Pulmonary artery endothelial cell (primary cell): ENCODE data around the gene INHBC. TPM values are rescaled to one million over a fixed set of nuclear protein-coding genes. Genes with fewer than 3 reads are reported as not detected.

Experiments used
- DNase-seq: peaks from one replicate; pipeline ENCODE4 v3.0.0-alpha.2; 2011; ENCODE audit warnings: low read depth, low spot score
- total RNA-seq: library from RNA; depleted of rRNA; stranded (reverse); fragments of >200 nt; gene quantifications from 2 replicates; pipeline ENCODE4 v1.2.3, GENCODE V29; 2014

The INHBC gene
- total RNA-seq, 1 donor from 2014 or later: not detected

DNA sequence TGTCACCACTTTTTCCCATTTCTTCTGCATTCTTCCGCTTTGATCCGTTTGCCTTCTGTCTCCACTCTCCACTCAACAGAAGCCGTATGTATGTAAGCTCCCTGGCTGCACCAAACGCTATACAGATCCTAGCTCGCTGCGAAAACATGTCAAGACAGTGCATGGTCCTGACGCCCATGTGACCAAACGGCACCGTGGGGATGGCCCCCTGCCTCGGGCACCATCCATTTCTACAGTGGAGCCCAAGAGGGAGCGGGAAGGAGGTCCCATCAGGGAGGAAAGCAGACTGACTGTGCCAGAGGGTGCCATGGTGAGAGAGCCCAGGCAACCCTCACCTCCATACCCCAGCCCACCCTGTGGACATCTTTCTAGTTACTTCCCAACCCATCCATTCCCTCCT is 33.3 kb downstream of the INHBC start:
- DNase-seq: no peak

DNA sequence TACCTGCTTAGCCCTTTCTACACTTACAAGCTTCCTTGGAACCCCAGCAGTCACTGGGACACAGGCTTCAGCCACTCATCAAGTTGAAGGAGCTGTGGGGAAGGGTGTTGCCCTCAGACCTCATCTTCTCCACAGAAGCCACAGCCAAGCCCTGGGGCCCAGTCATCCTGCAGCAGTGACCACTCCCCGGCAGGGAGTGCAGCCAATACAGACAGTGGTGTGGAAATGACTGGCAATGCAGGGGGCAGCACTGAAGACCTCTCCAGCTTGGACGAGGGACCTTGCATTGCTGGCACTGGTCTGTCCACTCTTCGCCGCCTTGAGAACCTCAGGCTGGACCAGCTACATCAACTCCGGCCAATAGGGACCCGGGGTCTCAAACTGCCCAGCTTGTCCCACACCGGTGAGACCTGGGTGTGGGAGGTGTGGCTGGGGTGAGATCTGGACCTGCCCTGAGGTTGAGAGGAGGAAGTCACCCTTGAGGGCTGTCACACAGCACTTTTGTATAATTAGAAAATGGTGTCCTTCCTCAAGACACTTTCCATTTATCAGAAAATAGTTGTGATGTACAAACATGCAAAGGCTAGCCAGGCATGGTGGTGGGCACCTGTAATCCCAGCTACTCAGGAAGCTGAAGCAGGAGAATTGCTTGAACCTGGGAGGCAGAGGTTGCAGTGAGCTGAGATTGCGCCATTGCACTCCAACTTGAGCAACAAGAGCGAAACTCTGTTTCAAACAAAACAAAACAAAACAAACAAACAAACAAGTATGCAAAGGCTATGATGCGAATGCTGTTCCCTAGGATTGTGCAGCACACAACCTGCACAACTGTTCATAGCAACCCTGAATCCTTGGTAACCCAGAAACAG is 34.9 kb downstream of the INHBC start:
- DNase-seq: no peak

DNA sequence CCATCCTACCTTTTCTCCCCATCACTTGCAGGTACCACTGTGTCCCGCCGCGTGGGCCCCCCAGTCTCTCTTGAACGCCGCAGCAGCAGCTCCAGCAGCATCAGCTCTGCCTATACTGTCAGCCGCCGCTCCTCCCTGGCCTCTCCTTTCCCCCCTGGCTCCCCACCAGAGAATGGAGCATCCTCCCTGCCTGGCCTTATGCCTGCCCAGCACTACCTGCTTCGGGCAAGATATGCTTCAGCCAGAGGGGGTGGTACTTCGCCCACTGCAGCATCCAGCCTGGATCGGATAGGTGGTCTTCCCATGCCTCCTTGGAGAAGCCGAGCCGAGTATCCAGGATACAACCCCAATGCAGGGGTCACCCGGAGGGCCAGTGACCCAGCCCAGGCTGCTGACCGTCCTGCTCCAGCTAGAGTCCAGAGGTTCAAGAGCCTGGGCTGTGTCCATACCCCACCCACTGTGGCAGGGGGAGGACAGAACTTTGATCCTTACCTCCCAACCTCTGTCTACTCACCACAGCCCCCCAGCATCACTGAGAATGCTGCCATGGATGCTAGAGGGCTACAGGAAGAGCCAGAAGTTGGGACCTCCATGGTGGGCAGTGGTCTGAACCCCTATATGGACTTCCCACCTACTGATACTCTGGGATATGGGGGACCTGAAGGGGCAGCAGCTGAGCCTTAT is 35.8 kb downstream of the INHBC start:
- no peak for DNase-seq

DNA sequence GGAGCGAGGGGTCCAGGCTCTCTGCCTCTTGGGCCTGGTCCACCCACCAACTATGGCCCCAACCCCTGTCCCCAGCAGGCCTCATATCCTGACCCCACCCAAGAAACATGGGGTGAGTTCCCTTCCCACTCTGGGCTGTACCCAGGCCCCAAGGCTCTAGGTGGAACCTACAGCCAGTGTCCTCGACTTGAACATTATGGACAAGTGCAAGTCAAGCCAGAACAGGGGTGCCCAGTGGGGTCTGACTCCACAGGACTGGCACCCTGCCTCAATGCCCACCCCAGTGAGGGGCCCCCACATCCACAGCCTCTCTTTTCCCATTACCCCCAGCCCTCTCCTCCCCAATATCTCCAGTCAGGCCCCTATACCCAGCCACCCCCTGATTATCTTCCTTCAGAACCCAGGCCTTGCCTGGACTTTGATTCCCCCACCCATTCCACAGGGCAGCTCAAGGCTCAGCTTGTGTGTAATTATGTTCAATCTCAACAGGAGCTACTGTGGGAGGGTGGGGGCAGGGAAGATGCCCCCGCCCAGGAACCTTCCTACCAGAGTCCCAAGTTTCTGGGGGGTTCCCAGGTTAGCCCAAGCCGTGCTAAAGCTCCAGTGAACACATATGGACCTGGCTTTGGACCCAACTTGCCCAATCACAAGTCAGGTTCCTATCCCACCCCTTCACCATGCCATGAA is 36.5 kb downstream of the INHBC start:
- no peak for DNase-seq

DNA sequence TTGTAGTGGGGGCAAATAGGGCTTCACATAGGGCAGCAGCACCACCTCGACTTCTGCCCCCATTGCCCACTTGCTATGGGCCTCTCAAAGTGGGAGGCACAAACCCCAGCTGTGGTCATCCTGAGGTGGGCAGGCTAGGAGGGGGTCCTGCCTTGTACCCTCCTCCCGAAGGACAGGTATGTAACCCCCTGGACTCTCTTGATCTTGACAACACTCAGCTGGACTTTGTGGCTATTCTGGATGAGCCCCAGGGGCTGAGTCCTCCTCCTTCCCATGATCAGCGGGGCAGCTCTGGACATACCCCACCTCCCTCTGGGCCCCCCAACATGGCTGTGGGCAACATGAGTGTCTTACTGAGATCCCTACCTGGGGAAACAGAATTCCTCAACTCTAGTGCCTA is 37.1 kb downstream of the INHBC start:
- no peak for DNase-seq

DNA sequence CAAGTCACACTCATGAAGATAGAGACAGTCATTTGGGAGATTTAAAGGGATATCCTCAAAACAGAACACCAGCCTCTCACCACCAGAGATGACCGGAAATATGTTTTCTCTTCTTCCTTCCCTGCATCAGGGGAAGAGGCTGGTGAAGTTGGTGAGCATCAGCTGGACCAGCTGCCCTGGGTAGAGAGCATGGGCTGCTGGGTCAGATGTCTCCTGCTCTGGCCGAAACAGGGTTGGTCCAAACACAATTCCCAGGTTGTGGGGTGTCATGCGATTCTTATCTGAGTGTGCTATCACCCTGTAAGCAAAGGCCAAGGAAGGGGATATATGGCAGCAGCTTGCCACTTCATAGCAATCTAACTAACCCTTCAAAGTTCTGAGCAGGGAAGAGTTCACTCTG is 37.8 kb downstream of the INHBC start:
- no peak for DNase-seq

DNA sequence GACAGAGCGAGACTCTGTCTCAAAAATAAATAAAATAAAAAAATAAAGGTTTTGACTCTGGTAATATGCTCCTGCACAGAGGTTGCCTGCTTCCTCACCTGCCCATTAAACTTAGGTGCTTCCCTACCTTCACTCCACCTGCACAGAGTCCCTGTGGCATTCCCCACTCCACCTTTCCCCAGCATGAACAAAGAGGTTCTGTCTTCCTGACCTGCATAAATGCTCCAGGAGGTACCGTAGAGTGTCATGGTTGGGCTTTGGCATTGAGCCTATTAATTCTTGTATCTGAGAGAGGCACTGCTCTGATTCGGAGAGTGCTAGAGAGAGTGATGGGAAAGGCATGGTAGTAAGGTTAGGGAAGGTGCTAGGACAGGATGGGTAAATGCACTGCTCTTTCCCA is 38.8 kb downstream of the INHBC start:
- no peak for DNase-seq

DNA sequence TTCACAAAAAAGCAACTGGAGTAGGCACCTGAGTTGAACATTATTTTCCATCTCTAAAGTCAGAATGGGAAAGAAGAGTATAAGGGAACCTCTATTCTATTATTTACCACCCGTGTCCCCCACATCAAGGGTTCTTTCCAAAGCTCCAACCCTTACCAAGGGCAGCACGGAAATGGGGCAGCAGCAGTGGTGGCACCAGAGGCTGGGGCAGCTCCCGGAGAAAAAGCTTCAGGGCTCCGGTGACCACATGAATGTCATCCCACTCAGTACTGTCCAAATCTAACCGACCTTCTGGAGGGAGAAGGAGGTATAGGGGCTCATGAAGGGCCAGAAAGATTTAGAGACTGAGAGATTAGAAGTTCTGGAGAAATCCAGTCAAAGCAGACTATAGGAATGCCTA is 39.3 kb downstream of the INHBC start:
- DNase-seq: no peak

DNA sequence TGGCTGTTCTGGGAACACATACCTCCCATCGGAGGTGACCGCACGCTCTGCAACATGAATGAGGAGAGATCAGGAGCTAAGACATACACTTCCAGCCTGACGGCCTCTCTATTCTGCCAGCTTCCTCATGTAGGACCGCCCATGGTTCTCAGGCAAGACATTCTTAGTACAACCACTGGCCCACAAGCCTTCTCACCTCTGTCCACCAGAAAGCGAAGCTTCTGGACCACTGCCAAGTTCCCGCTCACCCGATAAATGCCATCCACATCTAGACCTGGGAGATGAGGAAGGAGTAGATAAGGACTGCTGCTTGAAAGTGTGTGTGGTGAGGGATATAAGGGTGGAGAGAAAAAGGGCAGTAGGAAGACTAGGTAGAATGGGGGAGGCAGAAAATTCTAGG is 39.8 kb downstream of the INHBC start:
- DNase-seq: no peak

DNA sequence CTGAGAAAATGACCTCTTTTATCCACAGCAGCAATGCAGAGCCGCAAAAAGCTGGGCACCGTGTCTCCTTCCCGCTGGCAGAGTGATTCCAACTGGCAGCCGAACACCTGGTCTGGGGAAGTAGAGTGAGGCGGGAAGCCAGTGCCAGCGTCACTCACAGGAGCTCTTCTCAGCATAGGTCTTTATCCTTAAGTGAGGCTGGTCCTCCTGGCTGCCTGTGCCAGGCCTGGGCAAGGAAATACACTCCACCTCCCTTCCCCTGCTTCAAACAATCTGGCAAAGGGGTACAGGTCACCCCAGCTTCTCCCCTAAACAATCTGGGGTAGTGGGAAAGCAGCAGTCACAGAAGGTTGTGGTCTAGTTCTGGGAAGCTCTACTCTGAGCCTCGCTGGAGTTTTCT is 40.3 kb downstream of the INHBC start:
- no peak for DNase-seq

DNA sequence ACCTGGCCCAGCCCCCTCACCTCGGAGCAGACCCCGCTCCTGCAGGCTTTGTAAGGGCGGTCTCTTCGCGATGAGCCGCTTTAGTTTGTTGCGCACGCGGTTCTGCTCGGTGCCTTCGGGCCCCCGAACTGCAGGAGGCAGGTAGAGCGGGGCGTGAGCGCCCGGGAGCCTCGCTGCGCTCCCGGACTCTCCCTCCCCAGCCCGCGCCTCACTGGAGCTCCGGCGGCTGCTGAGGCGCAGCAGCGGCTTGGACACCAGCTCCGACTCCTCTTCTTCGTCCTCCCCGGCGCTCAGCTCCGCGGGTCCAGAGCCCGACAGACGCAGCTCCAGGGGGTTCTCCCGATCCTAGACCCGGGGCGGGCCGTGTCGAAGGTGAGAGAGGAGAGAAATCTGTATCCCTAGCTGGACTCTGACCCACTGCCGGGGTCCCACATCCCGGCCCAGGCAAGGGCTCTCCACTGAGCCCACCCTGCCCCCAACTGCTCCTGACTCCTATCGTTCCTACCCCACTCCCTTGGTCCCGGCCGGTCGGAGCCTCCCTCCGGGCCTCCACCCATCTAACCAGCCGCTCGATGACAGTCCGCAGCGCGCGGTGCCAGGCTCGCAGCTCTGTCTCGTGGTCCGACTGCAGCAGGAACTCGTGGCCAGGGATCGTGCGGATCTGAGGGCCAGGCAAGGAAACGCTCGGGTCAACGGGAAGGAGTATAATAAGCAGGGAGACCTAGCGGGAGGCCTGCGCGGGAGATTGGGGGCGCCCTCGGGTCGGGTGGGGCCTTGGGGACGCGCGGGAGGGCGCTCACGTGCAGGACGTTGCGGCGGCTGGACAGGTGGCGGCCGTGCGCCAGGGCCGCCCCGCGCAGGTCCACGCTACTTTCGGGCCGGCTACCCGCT is 40.9 kb downstream of the INHBC start:
- no peak for DNase-seq

DNA sequence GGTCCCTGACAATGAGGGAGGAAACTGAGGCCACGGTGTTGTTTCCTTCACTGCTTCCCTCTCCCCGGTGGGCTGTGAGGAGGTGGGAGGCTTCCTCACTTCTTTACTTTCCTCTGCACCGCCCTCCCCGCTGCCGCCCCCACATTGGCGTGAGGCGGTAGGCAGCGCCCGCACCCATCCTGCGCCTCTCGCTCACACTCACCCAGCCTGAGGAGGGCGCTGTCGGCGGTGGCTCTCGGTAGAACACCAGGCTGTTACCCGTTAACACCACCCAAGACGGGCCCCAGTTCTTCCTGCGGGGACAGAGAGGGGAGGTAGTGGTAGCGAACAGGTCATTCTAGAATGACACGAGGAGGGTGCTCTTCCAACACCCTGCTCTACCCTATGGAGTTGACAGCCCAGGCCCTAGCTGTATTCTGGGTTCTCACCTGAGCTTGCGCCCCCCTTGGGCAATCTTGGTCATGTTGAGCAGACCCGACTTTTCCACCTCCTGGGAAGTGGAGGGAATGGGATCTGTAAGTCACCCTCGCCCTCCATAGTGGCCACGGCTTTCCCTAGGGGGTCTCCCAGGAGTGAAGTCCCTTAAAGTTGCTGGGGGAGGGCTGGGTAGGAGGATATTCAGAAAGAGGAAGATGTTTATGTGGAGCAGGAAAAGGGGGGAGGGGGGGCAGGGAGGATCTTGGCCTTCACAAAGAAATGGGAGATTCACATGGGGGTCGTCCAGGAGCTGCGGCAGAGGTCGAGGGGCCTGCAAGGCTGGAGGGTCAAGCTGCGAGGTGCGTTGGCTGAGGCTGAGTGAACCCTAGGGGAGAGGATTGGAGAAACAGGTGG is 41.8 kb downstream of the INHBC start:
- no peak for DNase-seq

DNA sequence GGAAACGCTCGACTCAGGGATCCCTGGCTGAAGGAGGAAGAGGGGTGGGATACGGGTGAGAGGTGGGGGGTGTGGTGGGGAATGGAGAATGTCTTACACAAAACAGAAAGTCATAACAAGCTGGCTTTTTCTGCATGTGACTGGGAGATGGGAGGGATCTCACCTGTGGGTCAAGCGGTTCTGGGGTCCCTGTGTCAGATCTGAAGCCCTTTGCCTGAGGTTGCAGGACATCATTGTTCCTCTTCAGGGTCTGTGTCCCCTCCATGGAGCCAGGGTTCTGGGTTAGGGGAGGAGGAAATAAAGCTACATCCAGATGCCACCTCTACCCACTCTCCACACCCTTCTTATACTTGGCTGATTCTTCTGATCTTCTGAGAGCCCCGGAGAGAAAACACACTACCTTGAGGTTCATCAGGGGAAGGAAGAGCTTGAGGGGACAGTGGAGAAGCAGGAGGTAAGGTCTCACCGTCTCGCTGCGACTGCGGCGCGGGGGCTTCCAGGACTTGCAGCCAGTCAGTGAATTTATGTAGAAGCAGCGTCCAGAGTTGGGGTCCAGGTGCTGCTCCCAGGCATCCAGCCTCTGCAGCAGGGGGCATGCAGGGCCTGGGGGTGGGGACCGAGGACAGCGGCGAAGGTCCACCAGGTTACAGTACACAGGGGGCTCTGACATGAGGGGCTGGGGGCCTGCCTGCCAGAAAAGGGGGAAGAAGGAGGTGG is 42.6 kb downstream of the INHBC start:
- no peak for DNase-seq

DNA sequence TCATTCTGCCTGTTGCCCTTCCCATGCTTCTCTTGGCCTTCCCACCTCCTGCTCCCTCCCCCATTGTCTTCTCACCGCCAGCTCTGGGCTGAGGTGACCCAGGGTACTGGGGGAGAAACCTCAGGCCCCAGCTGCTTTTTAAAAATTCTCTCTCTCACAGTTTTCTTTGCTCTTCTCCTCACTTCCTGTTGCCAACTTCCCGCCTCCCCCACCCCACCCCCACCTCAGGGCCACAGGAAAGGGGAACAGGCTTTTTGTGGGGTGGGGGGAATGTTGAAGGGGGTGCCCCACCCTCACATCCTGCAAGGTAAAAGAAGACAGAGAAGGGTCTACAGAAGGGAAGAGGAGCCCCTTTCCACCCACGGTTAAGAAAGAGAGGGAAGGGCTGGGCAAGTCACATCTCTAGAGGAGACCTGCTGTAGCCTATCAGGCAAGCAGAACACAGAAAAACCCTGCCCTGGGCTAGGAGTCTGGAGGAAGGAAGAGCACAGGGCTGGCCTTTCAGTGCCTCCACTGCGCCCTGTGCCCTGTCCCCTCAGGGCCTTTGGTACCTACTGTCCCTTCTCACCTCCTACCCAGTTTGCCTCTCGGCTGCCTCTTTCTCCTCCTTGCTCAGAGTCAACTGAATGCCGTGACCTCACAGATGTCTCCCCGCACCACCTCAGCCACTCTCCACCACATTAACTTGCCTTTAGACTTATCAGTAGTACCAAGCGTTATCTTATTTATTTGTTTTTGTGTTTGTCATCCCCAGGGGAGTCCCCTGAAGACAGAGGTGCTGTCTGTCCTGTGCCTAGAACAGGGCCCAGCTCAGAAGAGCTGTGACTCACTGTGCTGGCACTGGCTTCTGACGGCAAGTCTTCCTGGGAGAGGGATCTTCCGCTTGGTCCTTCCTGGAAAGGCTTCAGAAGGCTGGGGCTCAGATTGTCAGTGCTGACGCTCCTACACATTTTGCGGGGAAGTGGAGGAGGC is 43.4 kb downstream of the INHBC start:
- no peak for DNase-seq

DNA sequence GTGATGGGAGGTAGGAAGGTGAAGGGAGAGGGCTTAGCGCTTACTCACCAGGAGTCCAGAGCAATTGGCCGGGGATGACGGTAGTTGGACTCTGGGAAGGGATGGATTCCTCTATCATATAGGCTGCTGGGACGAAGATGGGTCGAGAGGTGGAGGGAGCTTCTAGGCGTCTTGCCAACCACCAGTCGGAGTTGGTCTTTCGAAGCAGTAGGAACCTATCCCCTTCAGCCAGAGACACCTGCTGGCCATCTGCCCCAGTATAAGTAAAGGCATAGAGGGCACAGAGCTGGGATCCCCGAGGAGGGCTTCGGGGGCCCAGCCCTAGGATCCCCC is 44.4 kb downstream of the INHBC start:
- no peak for DNase-seq

DNA sequence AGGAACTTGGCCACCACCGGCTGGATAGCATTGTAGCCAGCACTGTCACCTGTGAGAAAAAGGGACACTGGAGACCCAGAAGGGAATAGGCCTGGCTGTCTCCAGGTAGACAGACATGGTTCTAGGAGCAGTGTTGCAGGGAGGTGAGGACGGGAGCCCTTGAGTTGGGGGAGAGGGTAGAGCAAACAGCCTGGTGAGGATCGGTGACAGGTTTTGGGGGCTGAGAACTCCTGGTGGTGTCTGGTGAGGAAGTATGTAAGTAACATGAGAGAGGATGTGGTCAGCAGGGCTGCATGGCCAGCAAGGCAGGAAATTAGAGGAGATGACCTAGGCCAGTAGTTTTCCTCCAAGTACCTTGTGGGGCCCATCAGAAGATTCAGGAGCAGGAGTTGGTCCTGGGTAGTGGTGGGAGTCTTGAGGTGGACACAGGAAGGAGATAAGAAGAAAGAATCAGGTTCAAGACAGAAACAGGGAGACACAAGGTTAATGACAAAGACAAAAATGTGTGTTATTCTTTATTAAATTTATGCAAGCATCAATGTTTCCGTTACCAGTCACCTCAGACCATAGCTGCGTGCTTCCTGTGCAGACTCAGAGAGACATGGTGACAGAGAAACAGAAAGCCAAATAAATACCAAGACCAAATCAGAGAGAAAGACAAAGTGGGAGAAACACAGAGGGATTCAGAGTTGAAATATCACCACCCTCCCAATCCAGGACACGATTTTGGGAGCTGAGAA is 45.0 kb downstream of the INHBC start, which contains the start of gene ARHGAP9:
Gene ARHGAP9 (minus strand): TSS at position 491 of the 740 bp plus-strand sequence. CDS start 460 bp downstream, at position 31.
- no peak for DNase-seq

DNA sequence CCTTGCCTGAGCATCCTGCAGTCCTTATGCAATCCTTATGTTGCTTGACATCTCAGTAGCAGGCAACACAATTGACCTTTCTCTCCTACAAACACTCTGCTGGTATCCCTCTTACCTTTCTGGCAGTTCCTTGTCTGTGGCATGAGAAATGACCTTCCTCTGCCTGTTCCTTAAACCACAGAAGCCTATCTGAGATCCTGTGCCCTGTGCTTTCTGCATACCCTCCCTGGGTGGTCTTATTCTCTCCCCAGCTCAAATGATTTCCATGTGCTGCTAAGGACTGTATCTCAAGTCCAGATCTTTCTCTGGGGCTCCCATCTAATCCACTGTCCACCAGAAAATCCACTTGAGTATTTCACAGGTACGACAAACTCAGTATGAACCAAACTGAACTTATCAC is 47.1 kb downstream of the INHBC start:
- DNase-seq: no peak

DNA sequence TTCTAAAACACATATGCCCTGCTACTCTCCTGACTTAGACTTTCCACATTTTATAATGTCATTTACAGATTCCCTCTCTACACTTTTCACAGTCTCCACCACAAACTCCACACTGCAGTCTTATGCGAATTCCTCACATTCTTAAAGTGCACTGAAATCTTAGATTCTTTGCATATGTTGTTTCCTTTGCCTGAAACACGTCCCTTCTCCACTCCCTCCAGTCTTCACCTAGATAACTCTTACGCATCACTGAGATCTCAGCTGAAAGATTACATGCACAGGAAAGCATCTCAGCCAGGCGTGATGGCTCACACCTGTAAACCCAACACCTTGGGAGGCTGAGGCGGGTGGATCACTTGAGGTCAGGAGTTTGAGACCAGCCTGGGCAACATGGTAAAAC is 48.9 kb downstream of the INHBC start:
- DNase-seq: no peak
